A673 (cell line): ENCODE data around the gene C1QTNF5. TPM values are rescaled to one million over a fixed set of nuclear protein-coding genes. Genes with fewer than 3 reads are reported as not detected.
A peak's percentile ranks its signal among the peaks of the same experiment; 100 is the strongest.

ENCODE experiments used
- BruUV-seq: library from RNA; stranded (reverse); fragments of 400-500 nt; replicated peaks from 2 replicates; lab custom pipeline; 2021; lab: Mats Ljungman, UMichigan
- CTCF ChIA-PET: fragments of 300-600 bp; sonication (Branson Sonifier 250); formaldehyde crosslinking; loops from one replicate; lab custom pipeline; 2022; ENCODE audit warnings: antibody characterized with exemption; lab: Charles Lee
- POLR2A ChIA-PET: fragments of 300-600 bp; sonication (Branson Sonifier 250); formaldehyde crosslinking; loops from one replicate; lab custom pipeline; 2022; ENCODE audit warnings: antibody characterized with exemption; ENCODE audit not compliant: low non-redundant PET; lab: Charles Lee
- DNase-seq: peaks from one replicate; pipeline ENCODE4 v3.0.0-alpha.2; 2015; ENCODE audit warnings: low spot score
- H3K27ac ChIP-seq: fragments of 200-600 bp; sonication (generic); 2 replicates; pipeline ENCODE4 v1.5.1; 2016; ENCODE audit warnings: mixed run types, low read depth, mild to moderate bottlenecking, mixed read lengths, antibody characterized with exemption, low read length; ENCODE audit not compliant: poor library complexity, severe bottlenecking
- H3K27me3 ChIP-seq: fragments of 200-600 bp; sonication (generic); replicated peaks from 2 replicates; pipeline ENCODE4 v1.6.1; 2017; ENCODE audit warnings: mixed run types, low read depth, mild to moderate bottlenecking, mixed read lengths, antibody characterized with exemption, low read length; ENCODE audit not compliant: insufficient read depth, poor library complexity
- H3K36me3 ChIP-seq: fragments of 200-600 bp; sonication (generic); 2 replicates; pipeline ENCODE4 v1.6.1; 2016; ENCODE audit warnings: mixed run types, mild to moderate bottlenecking, mixed read lengths, antibody characterized with exemption, low read length; ENCODE audit not compliant: insufficient read depth, poor library complexity, severe bottlenecking
- H3K4me1 ChIP-seq: fragments of 200-600 bp; sonication (generic); 2 replicates; pipeline ENCODE4 v1.6.1; 2017; ENCODE audit warnings: mixed run types, mild to moderate bottlenecking, mixed read lengths, antibody characterized with exemption, low read length; ENCODE audit not compliant: insufficient read depth, poor library complexity, severe bottlenecking
- H3K4me3 ChIP-seq: fragments of 200-600 bp; sonication (generic); 2 replicates; pipeline ENCODE4 v1.5.1; 2016; ENCODE audit warnings: low read depth, mixed run types, mild to moderate bottlenecking, mixed read lengths, low read length; ENCODE audit not compliant: poor library complexity, severe bottlenecking
- H3K9me3 ChIP-seq: fragments of 200-600 bp; sonication (generic); 2 replicates; pipeline ENCODE4 v1.6.1; 2016; ENCODE audit warnings: mixed run types, low read depth, mild to moderate bottlenecking, mixed read lengths, antibody characterized with exemption, low read length; ENCODE audit not compliant: poor library complexity, severe bottlenecking
- EZH2 ChIP-seq: fragments of 200-600 bp; sonication (generic); IDR thresholded peaks from 2 replicates; pipeline ENCODE4 v1.6.1; 2017; ENCODE audit warnings: borderline replicate concordance, low read depth, mild to moderate bottlenecking, mixed read lengths, antibody characterized with exemption, low read length; ENCODE audit not compliant: poor library complexity, severe bottlenecking
- intact Hi-C: fragments of 100-400 bp; cut with micrococcal nuclease; formaldehyde crosslinking; loops from one replicate; pipeline ENCODE4 v1.10.0; 2022; ENCODE audit not compliant: unreplicated experiment
- total RNA-seq: library from RNA; stranded (reverse); gene quantifications from 2 replicates; pipeline ENCODE4 v1.2.3, GENCODE V29; 2021
- TF ChIP-seq, protein P1 (sequence below): fragments of 300-800, 200-600 bp; sonication (generic); conservative IDR thresholded peaks from 2 replicates; pipeline ENCODE4 v1.5.1; 2017; ENCODE audit warnings: low read depth, mild to moderate bottlenecking, antibody characterized with exemption, low read length, moderate library complexity, mixed read lengths

The C1QTNF5 gene
- total RNA-seq, 1 experiment from 2014 or later = not detected

GRCh38 chr11:119322921-119323531 is 17.7 kb downstream of the C1QTNF5 start:
- H3K9me3 ChIP-seq = no peaks in the 10 kb centered on the region
- peaks cover 12% of the 10 kb centered on the region for H3K4me1 ChIP-seq
- POLR2A ChIA-PET = interaction anchor here (1.8 kb wide), 1 partner anchor 11 kb away, joined by 4 read pairs; the partner anchor contains the start of gene RNF26
- intact Hi-C loops = loop anchor here (5.0 kb wide), 2 partner anchors 116 to 221 kb away; partner anchors contain the start of genes CBL and DPAGT1
- H3K27me3 ChIP-seq = no peaks in the 10 kb centered on the region
- no peak for DNase-seq
- no TSS peak for BruUV-seq
- H3K4me3 ChIP-seq = no peak overlapping the region
- CTCF ChIA-PET = interaction anchor here (0.6 to 3.0 kb wide), 2 partner anchors 16 to 109 kb away, joined by 3 to 33 read pairs; no protein-coding TSS in a partner anchor
- no peak overlapping the region for H3K27ac ChIP-seq
- TF ChIP-seq, protein P1, sequence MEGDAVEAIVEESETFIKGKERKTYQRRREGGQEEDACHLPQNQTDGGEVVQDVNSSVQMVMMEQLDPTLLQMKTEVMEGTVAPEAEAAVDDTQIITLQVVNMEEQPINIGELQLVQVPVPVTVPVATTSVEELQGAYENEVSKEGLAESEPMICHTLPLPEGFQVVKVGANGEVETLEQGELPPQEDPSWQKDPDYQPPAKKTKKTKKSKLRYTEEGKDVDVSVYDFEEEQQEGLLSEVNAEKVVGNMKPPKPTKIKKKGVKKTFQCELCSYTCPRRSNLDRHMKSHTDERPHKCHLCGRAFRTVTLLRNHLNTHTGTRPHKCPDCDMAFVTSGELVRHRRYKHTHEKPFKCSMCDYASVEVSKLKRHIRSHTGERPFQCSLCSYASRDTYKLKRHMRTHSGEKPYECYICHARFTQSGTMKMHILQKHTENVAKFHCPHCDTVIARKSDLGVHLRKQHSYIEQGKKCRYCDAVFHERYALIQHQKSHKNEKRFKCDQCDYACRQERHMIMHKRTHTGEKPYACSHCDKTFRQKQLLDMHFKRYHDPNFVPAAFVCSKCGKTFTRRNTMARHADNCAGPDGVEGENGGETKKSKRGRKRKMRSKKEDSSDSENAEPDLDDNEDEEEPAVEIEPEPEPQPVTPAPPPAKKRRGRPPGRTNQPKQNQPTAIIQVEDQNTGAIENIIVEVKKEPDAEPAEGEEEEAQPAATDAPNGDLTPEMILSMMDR = no peak
- TF ChIP-seq EZH2 = no peak
- H3K36me3 ChIP-seq = no peaks in the 10 kb centered on the region

- TF ChIP-seq, protein P1 = peak; percentile 17; the same call in 1 of the 2 replicates
- TF ChIP-seq EZH2 = no peak
- CTCF ChIA-PET = interaction anchor here (3.0 kb wide), 1 partner anchor 16 kb away, joined by 33 read pairs; no protein-coding TSS in a partner anchor
- intact Hi-C loops = loop anchor here (5.0 kb wide), 2 partner anchors 115 to 220 kb away; partner anchors contain the start of genes CBL and DPAGT1
- no peak overlapping the region for H3K27ac ChIP-seq
- POLR2A ChIA-PET = interaction anchor here (0.6 to 1.8 kb wide), 2 partner anchors 12 to 306 kb away, joined by 3 to 4 read pairs; partner anchors contain the start of gene RNF26
- DNase-seq = no peak
- peaks cover 12% of the 10 kb centered on the region for H3K4me1 ChIP-seq
- no peaks in the 10 kb centered on the region for H3K9me3 ChIP-seq
- H3K36me3 ChIP-seq = no peaks in the 10 kb centered on the region
- H3K27me3 ChIP-seq = no peaks in the 10 kb centered on the region
- H3K4me3 ChIP-seq = no peak overlapping the region
- no TSS peak for BruUV-seq
Observed at GRCh38 chr11:119322360-119322739, 18.3 kb downstream of the C1QTNF5 start.

GRCh38 chr11:119320776-119321524 is 19.7 kb downstream of the C1QTNF5 start:
- POLR2A ChIA-PET = interaction anchor here (0.6 to 1.8 kb wide), 2 partner anchors 13 to 234 kb away, joined by 4 to 7 read pairs; partner anchors contain the start of gene RNF26
- Histone ChIP-seq H3K27ac (peak overlapping the region; percentile 68), H3K27me3 (no peaks in the 10 kb centered on the region), H3K36me3 (no peaks in the 10 kb centered on the region), H3K9me3 (no peaks in the 10 kb centered on the region), H3K4me3 (peak overlapping the region; percentile 47), H3K4me1 (peaks cover 18% of the 10 kb centered on the region)
- CTCF ChIA-PET = interaction anchor here (0.9 to 3.0 kb wide), 3 partner anchors 18 to 154 kb away, joined by 3 to 33 read pairs (median 3); partner anchors contain the start of gene CBL
- DNase-seq = peak; percentile 55
- no TSS peak for BruUV-seq
- TF ChIP-seq, protein P1 = no peak
- TF ChIP-seq EZH2 = no peak
- intact Hi-C loops = loop anchor here (5.0 kb wide), 2 partner anchors 114 to 219 kb away; partner anchors contain the start of genes CBL and DPAGT1
